HuH-7 (cell line): ENCODE data around the gene KIF26B.
"Not testable (repeated sequence)": the region's sequence is repeated elsewhere in the genome, so short reads cannot be mapped to it uniquely, and the experiment has no call there.

Experiments used
- DNase-seq: peaks from one replicate; pipeline ENCODE4 v3.0.0; 2011; ENCODE audit warnings: low spot score

KIF26B gene

GRCh38 chr1:245325922-245326795, 171.4 kb downstream of the KIF26B start:
- DNase-seq, result no peak

DNA sequence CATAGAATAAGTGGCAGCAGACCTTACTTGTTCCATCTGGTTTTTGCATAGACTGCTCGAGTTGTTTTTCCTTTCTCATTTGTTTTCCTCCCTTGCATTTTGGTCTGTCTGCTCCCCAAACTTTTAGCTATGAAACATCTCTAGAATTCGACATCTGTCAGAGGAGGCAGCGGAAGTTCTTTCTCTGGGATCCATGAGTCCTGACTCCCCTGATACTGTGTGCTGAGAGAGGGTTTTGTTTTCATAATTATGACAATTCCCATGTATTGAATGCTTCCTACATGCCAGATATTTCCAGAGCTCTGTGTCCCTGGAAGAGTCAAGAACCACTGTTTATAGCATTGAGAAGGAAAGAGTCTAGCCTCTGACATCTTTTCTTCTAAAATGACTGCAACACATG, 172.6 kb downstream of the KIF26B start:
- DNase-seq, result no peak

DNA sequence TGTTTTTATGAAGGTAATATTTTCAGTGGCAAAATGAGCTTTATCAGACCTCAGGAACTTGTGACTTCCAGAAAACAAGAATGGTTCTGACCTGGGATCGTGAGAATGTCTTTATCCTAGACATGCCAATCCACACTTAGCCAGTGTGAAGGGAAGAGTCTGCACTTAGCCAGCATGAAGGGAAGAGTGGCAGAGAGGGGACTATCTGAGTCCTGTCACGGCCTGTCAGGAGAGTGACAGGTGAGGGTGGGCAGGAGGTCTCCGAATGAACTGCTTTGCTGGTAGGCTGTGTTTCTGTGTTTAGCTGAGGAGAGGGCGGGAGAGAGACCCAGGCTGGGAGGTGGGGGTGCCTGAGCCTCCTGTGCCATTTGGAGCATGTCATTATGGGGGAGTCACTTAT, 173.1 kb downstream of the KIF26B start:
- no peak for DNase-seq

DNA sequence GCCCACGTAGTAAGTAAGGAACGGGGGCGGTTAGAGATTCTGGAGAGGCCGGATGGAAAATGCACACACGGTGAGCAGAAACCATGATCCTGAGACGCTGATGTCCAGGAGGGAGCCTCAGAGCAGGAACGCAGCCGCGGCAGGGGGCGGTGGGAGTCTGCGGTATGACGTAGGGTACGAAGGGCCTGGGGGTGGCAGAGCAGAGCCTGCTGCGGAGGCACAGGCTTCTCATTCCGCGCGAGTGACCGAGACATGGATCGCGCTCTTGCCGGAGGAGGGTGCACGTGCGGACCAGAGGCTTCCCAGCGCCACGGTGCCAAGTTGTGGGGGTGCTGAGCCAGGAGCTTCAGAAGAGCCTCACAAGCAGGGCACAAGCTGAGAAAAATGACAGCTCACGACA, 176.2 kb downstream of the KIF26B start:
- no peak for DNase-seq

GRCh38 chr1:245332085-245332484, 177.3 kb downstream of the KIF26B start:
- no peak for DNase-seq

GRCh38 chr1:245332513-245332912, 177.7 kb downstream of the KIF26B start:
- DNase-seq, result no peak

DNA sequence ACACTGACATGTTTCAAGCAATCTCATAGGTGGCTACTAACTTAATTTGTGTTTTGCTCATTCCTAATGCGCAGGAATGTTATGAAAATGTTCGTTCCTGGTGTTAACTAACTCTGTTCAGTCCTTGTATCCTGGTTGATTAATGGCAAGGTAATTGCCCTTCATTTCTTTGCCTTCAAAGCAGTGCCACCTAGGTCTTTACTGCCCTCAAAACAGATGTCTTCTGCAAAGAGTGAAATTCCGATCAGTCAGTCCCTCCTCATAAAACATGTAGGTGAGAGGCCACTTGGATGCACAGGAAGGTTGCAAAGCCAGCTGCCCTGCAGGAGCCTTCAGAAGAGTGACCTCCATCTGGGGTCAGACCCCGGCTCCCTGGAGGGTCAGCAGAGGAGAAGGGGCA, 179.4 kb downstream of the KIF26B start:
- DNase-seq, result no peak

GRCh38 chr1:245334827-245335490, 180.2 kb downstream of the KIF26B start:
- no peak for DNase-seq

DNA sequence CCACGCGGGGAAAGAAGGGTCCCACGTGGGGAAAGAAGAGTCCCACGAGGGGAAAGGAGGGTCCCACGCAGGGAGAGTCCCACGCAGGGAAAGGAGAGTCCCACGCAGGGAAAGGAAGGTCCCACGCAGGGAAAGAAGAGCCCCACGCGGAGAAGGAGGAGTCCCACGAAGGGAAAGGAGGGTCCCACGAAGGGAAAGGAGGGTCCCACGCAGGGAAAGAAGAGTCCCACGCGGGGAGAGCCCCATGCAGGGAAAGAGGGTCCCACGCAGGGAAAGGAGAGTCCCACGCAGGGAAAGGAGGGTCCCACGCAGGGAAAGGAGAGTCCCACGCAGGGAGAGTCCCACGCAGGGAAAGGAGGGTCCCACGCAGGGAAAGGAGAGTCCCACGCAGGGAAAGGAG, 180.9 kb downstream of the KIF26B start:
- DNase-seq, result not testable (repeated sequence)

- DNase-seq, result no peak
Measured at GRCh38 chr1:245336149-245336983, 181.6 kb downstream of the KIF26B start.

DNA sequence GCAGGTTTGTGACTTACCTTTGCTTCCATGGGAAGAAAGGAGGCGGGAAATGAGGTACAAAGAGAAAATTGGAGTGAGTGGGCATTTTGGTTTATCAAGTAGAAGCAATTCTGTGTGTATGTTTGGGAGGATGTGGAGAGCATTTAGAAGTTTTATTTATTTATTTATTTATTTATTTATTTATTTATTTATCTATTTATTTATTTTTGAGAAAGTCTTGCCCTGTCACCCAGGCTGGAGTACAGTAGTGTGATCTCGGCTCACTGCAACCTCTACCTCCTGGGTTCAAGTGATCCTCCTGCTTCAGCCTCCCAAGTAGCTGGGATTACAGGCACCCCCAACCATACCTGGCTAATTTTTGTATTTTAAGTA, 182.2 kb downstream of the KIF26B start:
- DNase-seq, result not testable (repeated sequence)

GRCh38 chr1:245337829-245338484, 183.2 kb downstream of the KIF26B start:
- no peak for DNase-seq

- no peak for DNase-seq
Measured at GRCh38 chr1:245338485-245338877, 183.7 kb downstream of the KIF26B start.

GRCh38 chr1:245341743-245342142, 187.0 kb downstream of the KIF26B start:
- no peak for DNase-seq

- peak; percentile 36 for DNase-seq
Measured at GRCh38 chr1:245345191-245345884, 190.6 kb downstream of the KIF26B start.

GRCh38 chr1:245348626-245349025, 193.8 kb downstream of the KIF26B start:
- no peak for DNase-seq

- DNase-seq, result no peak
Measured at GRCh38 chr1:245353411-245353810, 198.6 kb downstream of the KIF26B start.

DNA sequence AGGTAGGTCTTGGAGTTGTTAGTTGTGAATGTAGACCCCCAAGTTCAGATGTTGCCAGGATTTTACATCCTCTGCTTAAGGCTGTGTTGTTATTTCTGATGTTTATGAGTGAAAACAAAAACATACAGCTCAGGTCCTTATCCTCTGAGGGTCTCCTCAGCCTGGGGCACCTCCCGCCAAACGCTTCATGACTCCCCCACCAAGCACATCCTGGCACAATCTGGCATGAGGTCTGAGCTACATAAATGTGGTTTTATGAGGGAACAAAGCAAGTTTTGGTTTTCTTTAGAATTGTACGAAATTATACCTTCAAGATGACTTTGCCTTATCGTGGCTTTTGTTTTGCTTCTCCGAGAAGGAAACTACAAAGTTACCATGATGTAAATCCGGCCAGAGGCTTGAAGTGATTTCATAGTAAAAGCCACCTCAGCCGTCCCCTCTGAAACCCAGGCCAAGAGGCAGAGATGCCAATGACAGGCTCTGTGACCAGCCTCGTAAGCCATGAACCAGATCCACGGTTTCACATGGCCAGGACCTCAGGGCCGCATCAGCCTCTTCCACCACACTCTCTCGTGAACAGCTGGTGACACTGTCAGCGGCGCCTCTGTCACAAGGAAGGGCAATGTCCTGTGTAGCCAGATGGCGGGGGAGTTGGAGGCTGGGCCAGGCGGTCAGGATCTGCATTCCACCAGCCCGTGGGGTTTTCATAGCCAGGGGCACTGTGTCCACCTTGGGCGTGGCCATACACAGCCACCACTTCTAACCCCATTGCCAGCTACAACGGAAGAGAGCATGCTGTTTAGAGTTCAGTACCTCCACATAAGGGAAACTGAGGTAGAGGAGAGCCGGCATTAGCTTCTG, 199.4 kb downstream of the KIF26B start:
- DNase-seq, result no peak

GRCh38 chr1:245355851-245356630, 201.3 kb downstream of the KIF26B start:
- not testable (repeated sequence) for DNase-seq
